GM18907 (cell line): ENCODE results near the gene FABP7.

Source experiments
- ATAC-seq: cut with Tn5 transposase; IDR thresholded peaks from one replicate; pipeline ENCODE4 v1.9.1; 2021; ENCODE audit warnings: mild to moderate bottlenecking, moderate library complexity; ENCODE audit not compliant: unreplicated experiment

The FABP7 gene

GRCh38 chr6:122833021-122833491 is 53.5 kb downstream of the FABP7 start:
- no peak for ATAC-seq
